Limb (tissue), 2 donors: ENCODE measurements around the gene MMP17.

Source experiments
- DNase-seq, 2 donors: peaks; one replicate each; pipeline ENCODE4 v3.0.0-alpha.2; 2016; ENCODE audit errors: extremely low spot score in 2 of 2

Gene MMP17

GRCh38 chr12:131847456-131847855 is 19.3 kb downstream of the MMP17 start:
- DNase-seq = no peak

- DNase-seq = no peak
Measured at GRCh38 chr12:131848753-131849152, 20.6 kb downstream of the MMP17 start.

GRCh38 chr12:131849700-131850553 is 21.7 kb downstream of the MMP17 start:
- no peak for DNase-seq

GRCh38 chr12:131850856-131851559 is 22.8 kb downstream of the MMP17 start:
- DNase-seq = no peak

GRCh38 chr12:131851741-131852550 is 23.8 kb downstream of the MMP17 start:
- DNase-seq = peak in 1 of 2 donors; percentile 27

- peak in 1 of 2 donors; percentile 25 for DNase-seq
Measured at GRCh38 chr12:131852551-131853299, 24.5 kb downstream of the MMP17 start.

GRCh38 chr12:131853832-131854797 is 25.9 kb downstream of the MMP17 start:
- peak in 1 of 2 donors; percentile 23 for DNase-seq

GRCh38 chr12:131854861-131855476 is 26.8 kb downstream of the MMP17 start:
- DNase-seq = no peak

GRCh38 chr12:131855521-131856142 is 27.4 kb downstream of the MMP17 start:
- DNase-seq = peak in 1 of 2 donors; percentile 29

GRCh38 chr12:131856366-131857097 is 28.3 kb downstream of the MMP17 start:
- no peak for DNase-seq

- no peak for DNase-seq
Measured at GRCh38 chr12:131857908-131858850, 30.0 kb downstream of the MMP17 start.

GRCh38 chr12:131860472-131861260 is 32.5 kb downstream of the MMP17 start:
- DNase-seq = peak in 1 of 2 donors; percentile 2

GRCh38 chr12:131861261-131862083 is 33.3 kb downstream of the MMP17 start:
- no peak for DNase-seq

GRCh38 chr12:131862084-131862441 is 33.9 kb downstream of the MMP17 start:
- no peak for DNase-seq

GRCh38 chr12:131862600-131862993 is 34.4 kb downstream of the MMP17 start:
- DNase-seq = no peak
